ENCODE measurements around the gene KCNQ4. TPM values are rescaled to one million over a fixed set of nuclear protein-coding genes. Genes with fewer than 3 reads are reported as not detected.

KCNQ4 gene
- total and polyA plus RNA-seq, 2 of the 4 experiments (the other 2 are of a cell fraction): 0.07 TPM; not detected in 1

DNA sequence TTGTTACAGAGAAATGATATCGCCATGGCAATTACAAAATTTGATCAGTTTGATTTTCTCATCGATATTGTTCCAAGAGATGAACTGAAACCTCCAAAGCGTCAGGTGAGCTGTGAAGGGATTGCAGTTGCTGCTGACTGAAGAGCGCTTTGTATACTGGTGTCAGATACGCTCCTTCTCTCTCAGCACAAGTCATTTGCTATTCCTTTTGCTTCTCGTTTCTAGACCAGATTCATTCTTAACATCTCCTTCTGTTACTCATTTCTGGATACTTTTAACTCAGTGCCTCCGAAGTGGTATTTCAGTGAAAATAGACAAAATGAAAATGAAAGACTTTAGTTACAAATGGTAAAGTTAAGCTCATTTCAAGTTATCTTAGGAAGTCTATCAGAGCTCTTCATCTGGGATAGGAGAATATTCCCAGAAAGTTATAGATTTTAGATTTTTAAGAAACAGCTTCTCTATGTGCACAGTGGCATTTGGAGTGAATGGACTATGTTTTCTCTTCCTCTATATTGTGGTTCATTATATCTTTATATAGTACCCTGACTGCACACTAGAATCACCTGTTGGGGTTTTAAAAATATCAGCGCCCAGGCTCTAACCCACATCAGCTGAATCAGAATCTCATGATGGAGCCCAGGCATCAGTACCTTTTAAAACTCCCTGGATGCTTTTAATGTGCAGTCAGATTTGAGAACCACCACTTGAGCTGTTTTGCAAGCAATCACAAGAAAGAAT lies 30.3 kb upstream of the KCNQ4 start:
- Histone ChIP-seq H2AK5ac (ENCODE audit: low read depth, low read length) (no peak overlapping the region), H3K18ac (ENCODE audit: low read depth, low read length) (no peak overlapping the region), H3K9ac (ENCODE audit: low read depth, low read length) (no peak overlapping the region), H3K23ac (ENCODE audit: low read depth, low read length) (no peak overlapping the region), H3K27ac (ENCODE audit: insufficient read depth, low read length) (no peak overlapping the region), H3K4me1 (ENCODE audit: control insufficient read depth, insufficient read depth, low read length) (peaks cover 1% of the 10 kb centered on the region; the same call in 1 of the 2 replicates), H3K9me3 (ENCODE audit: control insufficient read depth, insufficient read depth, low read length) (no peaks in the 10 kb centered on the region), H3K27me3 (ENCODE audit: control insufficient read depth, insufficient read depth, low read length) (no peaks in the 10 kb centered on the region), H3K14ac (replicated peaks; ENCODE audit: low read depth, low read length) (no peak overlapping the region), H4K8ac (ENCODE audit: low read depth in 2 of 2, low read length in 2 of 2) (no peak overlapping the region), H3K36me3 (ENCODE audit: control insufficient read depth, insufficient read depth, low read length) (peaks cover 36% of the 10 kb centered on the region), H2BK5ac (ENCODE audit: low read depth, low read length, poor library complexity, severe bottlenecking) (no peak overlapping the region), H4K5ac (ENCODE audit: low read depth, low read length) (no peak overlapping the region), H3K4me3 (ENCODE audit: insufficient read depth, low read depth, low read length) (no peak overlapping the region), H3K9me1 (ENCODE audit: insufficient read depth, low read length) (no peaks in the 10 kb centered on the region), H3K56ac (ENCODE audit: extremely low read depth, insufficient read depth, low read length) (no peak overlapping the region), H4K91ac (ENCODE audit: insufficient read depth, low read depth, low read length) (no peak overlapping the region), H2AFZ (replicated peaks; ENCODE audit: low read length, poor library complexity) (no peak overlapping the region), H2BK120ac (ENCODE audit: low read depth, low read length) (no peak overlapping the region), H2BK20ac (ENCODE audit: low read depth, low read length) (no peak overlapping the region), H2AK9ac (replicated peaks; ENCODE audit: low read depth, low read length, poor library complexity) (no peak overlapping the region), H2BK15ac (ENCODE audit: low read depth, low read length) (no peak overlapping the region), H3K4me2 (ENCODE audit: low read depth, low read length) (no peak overlapping the region), H3K79me1 (ENCODE audit: low read depth in 1 of 2, low read length in 2 of 2) (no peaks in the 10 kb centered on the region; a peak in 1 of 4 replicates), H3K4ac (ENCODE audit: low read depth, low read length) (no peak overlapping the region), H4K20me1 (ENCODE audit: insufficient read depth, low read length) (no peaks in the 10 kb centered on the region)
- ChIA-PET POLR2A (ENCODE audit: unreplicated experiment) (no interaction called here), CTCF (interaction anchor here (1.2 kb wide), 1 partner anchor 21 kb away, joined by 3 read pairs; no protein-coding TSS in a partner anchor)
- no TSS peak for BruUV-seq (replicated peaks)
- no peak for DNase-seq
- in situ Hi-C loops (cut with MboI; ENCODE audit: low sequenced_read_pairs): no loop called here
- intact Hi-C loops (cut with micrococcal nuclease): no loop called here
- TF ChIP-seq BHLHE40 (IDR thresholded peaks at IDR 0.05; ENCODE audit: low read depth, low read length) (no peak), CEBPB (IDR thresholded peaks at IDR 0.05; ENCODE audit: low read depth, low read length) (no peak), MXI1 (IDR thresholded peaks at IDR 0.05; ENCODE audit: borderline replicate concordance, low read depth, low read length) (no peak), RCOR1 (IDR thresholded peaks at IDR 0.05; ENCODE audit: insufficient replicate concordance, low read length) (no peak), RFX5 (IDR thresholded peaks at IDR 0.05; ENCODE audit: low read depth, low read length) (no peak), POLR2A (IDR thresholded peaks at IDR 0.05; ENCODE audit: low read depth, low read length) (no peak), NFE2L2 (IDR thresholded peaks at IDR 0.05; ENCODE audit: low read depth, low read length) (no peak), MAZ (IDR thresholded peaks at IDR 0.05; ENCODE audit: borderline replicate concordance, low read depth, low read length) (no peak)
- TF ChIP-seq, protein P1, sequence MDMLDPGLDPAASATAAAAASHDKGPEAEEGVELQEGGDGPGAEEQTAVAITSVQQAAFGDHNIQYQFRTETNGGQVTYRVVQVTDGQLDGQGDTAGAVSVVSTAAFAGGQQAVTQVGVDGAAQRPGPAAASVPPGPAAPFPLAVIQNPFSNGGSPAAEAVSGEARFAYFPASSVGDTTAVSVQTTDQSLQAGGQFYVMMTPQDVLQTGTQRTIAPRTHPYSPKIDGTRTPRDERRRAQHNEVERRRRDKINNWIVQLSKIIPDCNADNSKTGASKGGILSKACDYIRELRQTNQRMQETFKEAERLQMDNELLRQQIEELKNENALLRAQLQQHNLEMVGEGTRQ (IDR thresholded peaks at IDR 0.05; ENCODE audit: low read depth, low read length): no peak
- TF ChIP-seq, protein P2, sequence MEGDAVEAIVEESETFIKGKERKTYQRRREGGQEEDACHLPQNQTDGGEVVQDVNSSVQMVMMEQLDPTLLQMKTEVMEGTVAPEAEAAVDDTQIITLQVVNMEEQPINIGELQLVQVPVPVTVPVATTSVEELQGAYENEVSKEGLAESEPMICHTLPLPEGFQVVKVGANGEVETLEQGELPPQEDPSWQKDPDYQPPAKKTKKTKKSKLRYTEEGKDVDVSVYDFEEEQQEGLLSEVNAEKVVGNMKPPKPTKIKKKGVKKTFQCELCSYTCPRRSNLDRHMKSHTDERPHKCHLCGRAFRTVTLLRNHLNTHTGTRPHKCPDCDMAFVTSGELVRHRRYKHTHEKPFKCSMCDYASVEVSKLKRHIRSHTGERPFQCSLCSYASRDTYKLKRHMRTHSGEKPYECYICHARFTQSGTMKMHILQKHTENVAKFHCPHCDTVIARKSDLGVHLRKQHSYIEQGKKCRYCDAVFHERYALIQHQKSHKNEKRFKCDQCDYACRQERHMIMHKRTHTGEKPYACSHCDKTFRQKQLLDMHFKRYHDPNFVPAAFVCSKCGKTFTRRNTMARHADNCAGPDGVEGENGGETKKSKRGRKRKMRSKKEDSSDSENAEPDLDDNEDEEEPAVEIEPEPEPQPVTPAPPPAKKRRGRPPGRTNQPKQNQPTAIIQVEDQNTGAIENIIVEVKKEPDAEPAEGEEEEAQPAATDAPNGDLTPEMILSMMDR (conservative IDR thresholded peaks at IDR 0.05; ENCODE audit: low read depth, low read length): no peak
- 100% methylated on average over 1 of the region's 8 CpGs; no CpG with 5 or more reads in 1 of the 2 experiments for whole genome bisulfite sequencing, 2 experiments (ENCODE audit: extremely low coverage in 2 of 2, insufficient read length in 1 of 2)
- ATAC-seq (ENCODE audit: low read depth): no peak
- dilution Hi-C loops (cut with HindIII; ENCODE audit: low sequenced_read_pairs, unreplicated experiment): no loop called here

Data from IMR-90 (cell line).